HepG2 (cell line): ENCODE measurements around the gene CENPO. TPM values are rescaled to one million over a fixed set of nuclear protein-coding genes. Genes with fewer than 3 reads are reported as not detected.

Experiments
- ATAC-seq: fragments of 200-7000 bp; cut with Tn5 transposase; 3 replicates; pipeline ENCODE4 v1.9.1; 2020; ENCODE audit warnings: mild to moderate bottlenecking, moderate library complexity
- BruUV-seq: library from RNA; stranded (reverse); fragments of 400-500 nt; replicated peaks from 2 replicates; lab custom pipeline; 2021; lab: Mats Ljungman, UMichigan
- CTCF ChIA-PET: fragments of 300-600 bp; formaldehyde crosslinking; extraction: SDS; loops from one replicate; lab custom pipeline; 2021; ENCODE audit warnings: low total read pairs, inconsistent platforms, low intra/inter-chr PET ratio; lab: Yijun Ruan, JAX
- POLR2A ChIA-PET: fragments of 350-600 bp; sonication (Branson Sonifier 250); formaldehyde crosslinking; loops from one replicate; lab custom pipeline; 2020; ENCODE audit warnings: antibody characterized with exemption, inconsistent platforms; lab: Yijun Ruan, JAX
- DNase-seq: peaks from one replicate; pipeline ENCODE4 v3.0.0-alpha.2; 2015; ENCODE audit warnings: low spot score
- FAIRE-seq: peaks from 3 replicates; lab custom pipeline; 2011; peaks lifted over from hg19 to GRCh38; lab: Jason Lieb, UNC
- H2AFZ ChIP-seq: one replicate; pipeline ENCODE4 v1.6.1; 2011; ENCODE audit warnings: low read length, inconsistent platforms
- H3K27ac ChIP-seq: fragments of 300-600 bp; 3 replicates; pipeline ENCODE4 v1.8.0; 2011; ENCODE audit warnings: mixed run types, mild to moderate bottlenecking, mixed read lengths, low read length, inconsistent platforms; ENCODE audit not compliant: insufficient read depth; ENCODE audit errors: extremely low read length
- H3K27me3 ChIP-seq, 2 experiments: fragments of 200-600 bp in 1 of 2; 2 replicates in 1 of 2; 3 replicates in 1 of 2; pipeline versions ENCODE4 v1.6.0 to v1.8.0; 2011; ENCODE audit warnings: low read length in 2 of 2, mild to moderate bottlenecking in 2 of 2, moderate library complexity in 2 of 2, inconsistent platforms in 1 of 2; ENCODE audit not compliant: insufficient read depth in 2 of 2, control insufficient read depth in 1 of 2
- H3K36me3 ChIP-seq, 2 experiments: fragments of 200-600 bp in 1 of 2; replicated peaks in 1 of 2; 2 replicates in 1 of 2; 3 replicates in 1 of 2; pipeline versions ENCODE4 v1.5.1 to v1.8.0; 2011; ENCODE audit warnings: low read length in 2 of 2, inconsistent platforms in 1 of 2; ENCODE audit not compliant: insufficient read depth in 2 of 2, control insufficient read depth in 1 of 2
- H3K4me1 ChIP-seq: 2 replicates; pipeline ENCODE4 v1.5.1; 2012; ENCODE audit warnings: low read length, inconsistent platforms; ENCODE audit not compliant: insufficient read depth
- H3K4me2 ChIP-seq: 2 replicates; pipeline ENCODE4 v1.6.0; 2011; ENCODE audit warnings: low read depth, low read length, inconsistent platforms
- H3K4me3 ChIP-seq, 3 experiments: fragments of 200-600 bp in 1 of 3; sonication (generic), shearing (Covaris generic) in 1 of 3; replicated peaks in 1 of 3; 2 replicates each; pipeline ENCODE4 v1.5.1; 2011 to 2016; ENCODE audit warnings: low read length in 3 of 3, inconsistent platforms in 2 of 3, low read depth in 2 of 3, mild to moderate bottlenecking in 2 of 3, control low read depth in 1 of 3, mixed read lengths in 1 of 3; ENCODE audit not compliant: insufficient read depth in 1 of 3
- H3K79me2 ChIP-seq: one replicate; pipeline ENCODE4 v1.6.1; 2011; ENCODE audit warnings: low read length, inconsistent platforms; ENCODE audit not compliant: insufficient read depth
- H3K9ac ChIP-seq: 2 replicates; pipeline ENCODE4 v1.6.0; 2011; ENCODE audit warnings: mild to moderate bottlenecking, low read depth, low read length, inconsistent platforms; ENCODE audit not compliant: insufficient read depth
- H3K9me3 ChIP-seq: 2 replicates; pipeline ENCODE4 v1.5.1; 2012; ENCODE audit warnings: mild to moderate bottlenecking, low read length
- H4K20me1 ChIP-seq: 2 replicates; pipeline ENCODE4 v1.6.0; 2011; ENCODE audit warnings: inconsistent platforms, mild to moderate bottlenecking, low read length, moderate library complexity; ENCODE audit not compliant: insufficient read depth
- IRX3 ChIP-seq: sonication (generic); formaldehyde crosslinking; IDR thresholded peaks from 2 replicates; pipeline ENCODE4 v1.8.1; 2023; ENCODE audit warnings: mild to moderate bottlenecking, low read depth, missing genetic modification reagents, borderline replicate concordance
- NR2F1 ChIP-seq, 2 experiments: fragments of 450-650 bp in 1 of 2; formaldehyde crosslinking in 1 of 2; IDR thresholded peaks; 2 replicates each; pipeline versions ENCODE4 v1.5.0 to v1.6.1; 2016 to 2020; ENCODE audit warnings: mild to moderate bottlenecking in 1 of 2, missing compliant biosample characterization in 1 of 2, missing genetic modification reagents in 1 of 2, moderate library complexity in 1 of 2
- SMARCC2 ChIP-seq: fragments of 450-650 bp; IDR thresholded peaks from 2 replicates; pipeline ENCODE4 v1.6.1; 2017; ENCODE audit warnings: antibody characterized with exemption, mild to moderate bottlenecking
- ZBTB39 ChIP-seq: sonication (generic); formaldehyde crosslinking; IDR thresholded peaks from 2 replicates; pipeline ENCODE4 v1.5.0; 2020; ENCODE audit warnings: missing genetic modification reagents
- ZFP82 ChIP-seq: sonication (generic); formaldehyde crosslinking; IDR thresholded peaks from 2 replicates; pipeline ENCODE4 v1.5.1; 2020; ENCODE audit warnings: mild to moderate bottlenecking, missing genetic modification reagents, borderline replicate concordance
- ZNF329 ChIP-seq: sonication (generic); formaldehyde crosslinking; IDR thresholded peaks from 2 replicates; pipeline ENCODE4 v1.9.0; 2021; ENCODE audit warnings: low read depth, mild to moderate bottlenecking, missing genetic modification reagents
- ZNF331 ChIP-seq: sonication (generic); formaldehyde crosslinking; IDR thresholded peaks from 2 replicates; pipeline ENCODE4 v1.4.0; 2020; ENCODE audit warnings: missing genetic modification reagents
- ZNF713 ChIP-seq: sonication (generic); formaldehyde crosslinking; IDR thresholded peaks from 2 replicates; pipeline ENCODE4 v1.4.0; 2020; ENCODE audit warnings: mild to moderate bottlenecking, missing genetic modification reagents
- WGBS: methylation state at CpG from one replicate; pipeline ENCODE4 v1.1.6; 2017; ENCODE audit warnings: low lambda C conversion rate; 5-methylcytosine and 5-hydroxymethylcytosine counted together
- in situ Hi-C: cut with HindIII; loops from 2 replicates; pipeline ENCODE4 v1.10.0; 2017; ENCODE audit warnings: low pct_unique_long_range_greater_than_20kb; ENCODE audit not compliant: extremely low pct_ligation_motif_present
- intact Hi-C: fragments of 100-400 bp; cut with micrococcal nuclease; formaldehyde crosslinking; loops from one replicate; pipeline ENCODE4 v1.10.0; 2022; ENCODE audit not compliant: unreplicated experiment
- polyA plus RNA-seq, 8 experiments: library from polyadenylated mRNA; depleted of rRNA in 3 of 8; stranded (reverse) in 7 of 8; unstranded in 1 of 8; fragments of >200 nt; fragmentation: Illumina TruSeq in 4 of 8; extraction: Trizol in 4 of 8; gene quantifications; 2 replicates each; pipeline versions ENCODE4 v1.2.1 to v1.2.3, GENCODE V29; 2011 to 2016; ENCODE audit warnings: low read depth in 4 of 8, missing spikeins in 1 of 8, mixed read lengths in 1 of 8; ENCODE audit not compliant: insufficient read depth in 1 of 8
- total RNA-seq, 5 experiments: library from RNA; depleted of rRNA; stranded (reverse); fragments of >200 nt; fragmentation: Illumina TruSeq; extraction: Trizol; gene quantifications; 2 replicates each; pipeline ENCODE4 v1.2.3, GENCODE V29; 2016; ENCODE audit warnings: low read depth in 1 of 5
- TF ChIP-seq, protein P1 (sequence below): sonication (generic); formaldehyde crosslinking; IDR thresholded peaks from 2 replicates; pipeline ENCODE4 v1.5.1; 2020; ENCODE audit warnings: missing genetic modification reagents, mild to moderate bottlenecking, borderline replicate concordance

CENPO gene
- total and polyA plus RNA-seq, 2 of the 13 experiments (the other 11 are each of a cell fraction or from before 2014, with no cell fraction given): 19.7 to 35.5 TPM

GRCh38 chr2:24791452-24791851 is 1.8 kb upstream of the CENPO start:
- Histone ChIP-seq H3K27me3 (no peaks in the 10 kb centered on the region; a peak in 1 of 5 replicates), H3K9me3 (no peaks in the 10 kb centered on the region), H3K4me1 (peaks cover 54% of the 10 kb centered on the region), H3K4me2 (peak overlapping the region; percentile 81), H3K9ac (peak overlapping the region; percentile 97; the same call in 1 of the 2 replicates), H3K36me3 (peaks cover 0 to 12% of the 10 kb centered on the region in 2 experiments; a peak in 1 of 5 replicates), H3K4me3 (peak overlapping the region in 1 of 3 experiments; percentile 85; a peak in 2 of 6 replicates), H3K27ac (no peak overlapping the region), H2AFZ (no peak overlapping the region), H4K20me1 (no peaks in the 10 kb centered on the region), H3K79me2 (peaks cover 28% of the 10 kb centered on the region)
- CTCF ChIA-PET: interaction anchor here (1.3 to 2.9 kb wide), 2 partner anchors 36 to 382 kb away, joined by 4 to 25 read pairs; no protein-coding TSS in a partner anchor
- BruUV-seq: no TSS peak
- ATAC-seq (no peak), FAIRE-seq (no peak), DNase-seq (no peak)
- POLR2A ChIA-PET: no interaction called here
- WGBS: 91% methylated on average over 5 of the region's 5 CpGs
- no peak for TF ChIP-seq ZNF713
- peak; percentile 25; the same call in 1 of the 2 replicates for TF ChIP-seq ZNF331 (CRISPR knock-in tag)
- intact Hi-C loops: no loop called here
- in situ Hi-C loops: loop anchor here (10.0 kb wide), 1 partner anchor 297 kb away; the partner anchor contains the start of gene NCOA1

GRCh38 chr2:24792542-24792873 is 717 bp upstream of the CENPO start:
- ATAC-seq: peak; percentile 2
- H3K79me2 ChIP-seq: peaks cover 39% of the 10 kb centered on the region
- TF ChIP-seq, protein P1, sequence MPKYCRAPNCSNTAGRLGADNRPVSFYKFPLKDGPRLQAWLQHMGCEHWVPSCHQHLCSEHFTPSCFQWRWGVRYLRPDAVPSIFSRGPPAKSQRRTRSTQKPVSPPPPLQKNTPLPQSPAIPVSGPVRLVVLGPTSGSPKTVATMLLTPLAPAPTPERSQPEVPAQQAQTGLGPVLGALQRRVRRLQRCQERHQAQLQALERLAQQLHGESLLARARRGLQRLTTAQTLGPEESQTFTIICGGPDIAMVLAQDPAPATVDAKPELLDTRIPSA: no peak
- TF ChIP-seq ZNF329 (CRISPR knock-in tag) (peak; percentile 7; the same call in 1 of the 2 replicates), NR2F1 (CRISPR knock-in tag; IDR thresholded peaks at IDR 0.05) (0 out of 4 replicates have a peak, but pooled peaks of 1 of the 2 experiments have one; percentile 25), SMARCC2 (0 out of 2 replicates have a peak, but pooled peaks have one; percentile 51), ZBTB39 (CRISPR knock-in tag) (no peak), IRX3 (CRISPR knock-in tag) (0 out of 2 replicates have a peak, but pooled peaks have one; percentile 16), ZFP82 (CRISPR knock-in tag) (0 out of 2 replicates have a peak, but pooled peaks have one; percentile 15)

More at GRCh38 chr2:24792542-24792873, 717 bp upstream of the CENPO start:
- peaks cover 52% of the 10 kb centered on the region for H3K4me1 ChIP-seq
- peaks cover 3 to 20% of the 10 kb centered on the region in 2 experiments; a peak in 4 of 5 replicates for H3K36me3 ChIP-seq
- H3K9me3 ChIP-seq: no peaks in the 10 kb centered on the region
- H3K9ac ChIP-seq: peak overlapping the region; percentile 97
- no peak for DNase-seq
- H3K4me2 ChIP-seq: peak overlapping the region; percentile 81
- in situ Hi-C loops (loop anchor here (10.0 kb wide), 1 partner anchor 298 kb away; the partner anchor contains the start of gene NCOA1), intact Hi-C loops (loop anchor here (1.0 to 2.0 kb wide), 3 partner anchors 35 to 382 kb away; partner anchors contain the start of gene NCOA1)
- no peaks in the 10 kb centered on the region for H4K20me1 ChIP-seq
- H3K27ac ChIP-seq: peak overlapping the region; percentile 94
- 0% methylated on average over 6 of the region's 6 CpGs for WGBS
- ChIA-PET CTCF (interaction anchor here (2.9 kb wide), 1 partner anchor 35 kb away, joined by 25 read pairs; no protein-coding TSS in a partner anchor), POLR2A (interaction anchor here (0.7 to 1.8 kb wide), 18 partner anchors 9 to 866 kb away, joined by 3 to 14 read pairs (median 4); partner anchors contain the start of genes ATAD2B, ITSN2 and SF3B6)
- no peaks in the 10 kb centered on the region; a peak in 1 of 5 replicates for H3K27me3 ChIP-seq
- H2AFZ ChIP-seq: peak overlapping the region; percentile 93
- no peak for FAIRE-seq
- peak overlapping the region; percentile 85 to 95 (median 86) for H3K4me3 ChIP-seq
- TSS peak; percentile 81 for BruUV-seq
